ENCODE data around the gene KLHDC7A. TPM values are rescaled to one million over a fixed set of nuclear protein-coding genes. Genes with fewer than 3 reads are reported as not detected.

KLHDC7A gene
- total and polyA plus RNA-seq, 2 experiments from 2014 or later: not detected

DNA sequence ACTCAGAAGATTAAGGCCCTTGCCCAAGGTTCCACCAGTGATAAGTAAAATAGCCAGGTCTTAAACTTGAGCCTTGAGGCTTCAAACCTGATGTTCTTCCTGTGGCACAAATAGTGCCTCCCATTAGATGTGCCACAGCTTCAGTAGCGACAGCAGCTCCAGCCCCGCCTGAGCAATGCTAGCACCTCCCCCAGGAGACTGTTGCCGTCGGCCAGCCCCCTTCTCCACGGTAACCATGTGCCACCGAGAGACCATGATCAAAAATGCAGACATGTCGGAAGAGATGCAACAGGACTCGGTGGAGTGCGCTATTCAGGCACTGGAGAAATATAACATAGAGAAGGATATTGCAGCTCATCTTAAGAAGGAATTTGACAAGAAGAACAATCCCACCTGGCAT, 32.2 kb downstream of the KLHDC7A start:
- DNase-seq: no peak
- H3K27ac ChIP-seq: no peak overlapping the region
- H3K27me3 ChIP-seq (replicated peaks; ENCODE audit: insufficient read depth): no peaks in the 10 kb centered on the region
- H3K36me3 ChIP-seq (ENCODE audit: low read depth): no peaks in the 10 kb centered on the region
- H3K4me3 ChIP-seq: no peak overlapping the region
- H2AFZ ChIP-seq: no peak overlapping the region
- in situ Hi-C loops (cut with MboI): no loop called here
- H3K4me2 ChIP-seq (ENCODE audit: unreplicated experiment): no peak overlapping the region
- no peaks in the 10 kb centered on the region for H3F3A ChIP-seq (ENCODE audit: insufficient read depth)
- H3K79me2 ChIP-seq (ENCODE audit: insufficient read depth): no peaks in the 10 kb centered on the region
- no peaks in the 10 kb centered on the region for H4K20me1 ChIP-seq (ENCODE audit: insufficient read depth)
- no peak overlapping the region for H3K9ac ChIP-seq
- no peak for TF ChIP-seq EZH2 (IDR thresholded peaks at IDR 0.05; ENCODE audit: insufficient read depth, poor library complexity, severe bottlenecking)
- no peak for TF ChIP-seq EZH2phosphoT487 (IDR thresholded peaks at IDR 0.05; ENCODE audit: insufficient read depth, low read depth)
- 43 to 46% methylated on average over 9 of the region's 9 CpGs for WGBS, 2 experiments (ENCODE audit: low coverage in 1 of 2, low lambda C conversion rate in 2 of 2, missing lambda C conversion rate in 2 of 2)
- no peaks in the 10 kb centered on the region for H3K9me2 ChIP-seq (ENCODE audit: insufficient read depth)
- no peaks in the 10 kb centered on the region for H3K9me3 ChIP-seq (ENCODE audit: low read depth)
- H3K4me1 ChIP-seq (ENCODE audit: insufficient read depth): no peaks in the 10 kb centered on the region

DNA sequence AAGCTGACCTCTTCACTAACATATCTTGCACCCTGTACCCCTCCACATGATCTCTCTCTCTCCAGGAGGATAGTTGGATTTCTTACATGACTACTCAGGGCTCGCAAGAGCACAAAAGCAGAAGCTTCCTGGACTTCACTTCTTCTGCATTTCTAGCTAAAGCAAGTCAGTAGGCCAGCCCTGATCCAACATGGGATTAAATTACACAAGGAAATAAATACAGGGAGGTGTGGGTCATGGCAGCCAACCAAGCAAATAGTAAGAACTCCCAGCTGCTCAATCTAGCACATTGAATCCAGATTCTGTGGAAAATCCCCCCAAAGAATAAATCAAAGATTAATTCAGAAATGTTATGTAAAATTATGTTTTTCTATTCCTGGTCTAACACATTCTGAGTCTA, 33.3 kb downstream of the KLHDC7A start:
- TF ChIP-seq EZH2 (IDR thresholded peaks at IDR 0.05; ENCODE audit: insufficient read depth, poor library complexity, severe bottlenecking) (no peak), EZH2phosphoT487 (IDR thresholded peaks at IDR 0.05; ENCODE audit: insufficient read depth, low read depth) (no peak)
- H3K36me3 ChIP-seq (ENCODE audit: low read depth): no peaks in the 10 kb centered on the region
- no peak overlapping the region for H3K4me2 ChIP-seq (ENCODE audit: unreplicated experiment)
- no peaks in the 10 kb centered on the region for H3K4me1 ChIP-seq (ENCODE audit: insufficient read depth)
- no peaks in the 10 kb centered on the region for H4K20me1 ChIP-seq (ENCODE audit: insufficient read depth)
- H3K79me2 ChIP-seq (ENCODE audit: insufficient read depth): no peaks in the 10 kb centered on the region
- no peak for DNase-seq
- H2AFZ ChIP-seq: no peak overlapping the region
- H3K9me3 ChIP-seq (ENCODE audit: low read depth): no peaks in the 10 kb centered on the region
- H3K27me3 ChIP-seq (replicated peaks; ENCODE audit: insufficient read depth): no peaks in the 10 kb centered on the region
- no peak overlapping the region for H3K4me3 ChIP-seq
- 6 to 8% methylated on average over 1 of the region's 1 CpG for WGBS, 2 experiments (ENCODE audit: low coverage in 1 of 2, low lambda C conversion rate in 2 of 2, missing lambda C conversion rate in 2 of 2)
- in situ Hi-C loops (cut with MboI): no loop called here
- no peaks in the 10 kb centered on the region for H3K9me2 ChIP-seq (ENCODE audit: insufficient read depth)
- H3K9ac ChIP-seq: no peak overlapping the region
- no peaks in the 10 kb centered on the region for H3F3A ChIP-seq (ENCODE audit: insufficient read depth)
- no peak overlapping the region for H3K27ac ChIP-seq

- H3K9ac ChIP-seq: no peak overlapping the region
- no peaks in the 10 kb centered on the region for H3K9me2 ChIP-seq (ENCODE audit: insufficient read depth)
- no peaks in the 10 kb centered on the region for H3K9me3 ChIP-seq (ENCODE audit: low read depth)
- WGBS, 2 experiments (ENCODE audit: low coverage in 1 of 2, low lambda C conversion rate in 2 of 2, missing lambda C conversion rate in 2 of 2): 0 to 2% methylated on average over 1 of the region's 1 CpG
- no peak for TF ChIP-seq EZH2phosphoT487 (IDR thresholded peaks at IDR 0.05; ENCODE audit: insufficient read depth, low read depth)
- no peak for TF ChIP-seq EZH2 (IDR thresholded peaks at IDR 0.05; ENCODE audit: insufficient read depth, poor library complexity, severe bottlenecking)
- no peak overlapping the region for H2AFZ ChIP-seq
- in situ Hi-C loops (cut with MboI): no loop called here
- H3K79me2 ChIP-seq (ENCODE audit: insufficient read depth): no peaks in the 10 kb centered on the region
- no peak overlapping the region for H3K4me2 ChIP-seq (ENCODE audit: unreplicated experiment)
- no peak overlapping the region for H3K4me3 ChIP-seq
- H3K27ac ChIP-seq: no peak overlapping the region
- no peaks in the 10 kb centered on the region for H3K27me3 ChIP-seq (replicated peaks; ENCODE audit: insufficient read depth)
- no peaks in the 10 kb centered on the region for H3F3A ChIP-seq (ENCODE audit: insufficient read depth)
- H4K20me1 ChIP-seq (ENCODE audit: insufficient read depth): no peaks in the 10 kb centered on the region
- H3K36me3 ChIP-seq (ENCODE audit: low read depth): no peaks in the 10 kb centered on the region
- no peaks in the 10 kb centered on the region for H3K4me1 ChIP-seq (ENCODE audit: insufficient read depth)
- no peak for DNase-seq
Measured at GRCh38 chr1:18515120-18515667, 34.5 kb downstream of the KLHDC7A start.

- TF ChIP-seq EZH2 (IDR thresholded peaks at IDR 0.05; ENCODE audit: insufficient read depth, poor library complexity, severe bottlenecking) (no peak), EZH2phosphoT487 (IDR thresholded peaks at IDR 0.05; ENCODE audit: insufficient read depth, low read depth) (no peak)
- Histone ChIP-seq H3K9me2 (ENCODE audit: insufficient read depth) (no peaks in the 10 kb centered on the region), H3K9me3 (ENCODE audit: low read depth) (no peaks in the 10 kb centered on the region), H3K27ac (no peak overlapping the region), H3K4me3 (no peak overlapping the region), H3K27me3 (replicated peaks; ENCODE audit: insufficient read depth) (no peaks in the 10 kb centered on the region), H3K36me3 (ENCODE audit: low read depth) (no peaks in the 10 kb centered on the region), H2AFZ (no peak overlapping the region), H3F3A (ENCODE audit: insufficient read depth) (no peaks in the 10 kb centered on the region), H3K4me1 (ENCODE audit: insufficient read depth) (no peaks in the 10 kb centered on the region), H3K4me2 (ENCODE audit: unreplicated experiment) (no peak overlapping the region), H3K9ac (no peak overlapping the region), H3K79me2 (ENCODE audit: insufficient read depth) (no peaks in the 10 kb centered on the region), H4K20me1 (ENCODE audit: insufficient read depth) (no peaks in the 10 kb centered on the region)
- in situ Hi-C loops (cut with MboI): no loop called here
- WGBS, 2 experiments (ENCODE audit: low coverage in 1 of 2, low lambda C conversion rate in 2 of 2, missing lambda C conversion rate in 2 of 2): 5 to 13% methylated on average over 1 of the region's 1 CpG
- no peak for DNase-seq
Measured at GRCh38 chr1:18516473-18516872, 35.7 kb downstream of the KLHDC7A start.

Data from GM23248 (cell line).